Suppressor macrophage treated with lipopolysaccharide for 1 hour (primary cell): ENCODE data around the gene PIWIL4.
A peak's percentile ranks its signal among the peaks of the same experiment; 100 is the strongest.
"Not testable (repeated sequence)": the region's sequence is repeated elsewhere in the genome, so short reads cannot be mapped to it uniquely, and the experiment has no call there.

Source experiments
- DNase-seq, 3 donors: peaks; one replicate each; pipeline ENCODE4 v3.0.0-alpha.2; 2020 to 2022

PIWIL4 gene

GRCh38 chr11:94639901-94640721 is 72.9 kb downstream of the PIWIL4 start:
- DNase-seq, result no peak

DNA sequence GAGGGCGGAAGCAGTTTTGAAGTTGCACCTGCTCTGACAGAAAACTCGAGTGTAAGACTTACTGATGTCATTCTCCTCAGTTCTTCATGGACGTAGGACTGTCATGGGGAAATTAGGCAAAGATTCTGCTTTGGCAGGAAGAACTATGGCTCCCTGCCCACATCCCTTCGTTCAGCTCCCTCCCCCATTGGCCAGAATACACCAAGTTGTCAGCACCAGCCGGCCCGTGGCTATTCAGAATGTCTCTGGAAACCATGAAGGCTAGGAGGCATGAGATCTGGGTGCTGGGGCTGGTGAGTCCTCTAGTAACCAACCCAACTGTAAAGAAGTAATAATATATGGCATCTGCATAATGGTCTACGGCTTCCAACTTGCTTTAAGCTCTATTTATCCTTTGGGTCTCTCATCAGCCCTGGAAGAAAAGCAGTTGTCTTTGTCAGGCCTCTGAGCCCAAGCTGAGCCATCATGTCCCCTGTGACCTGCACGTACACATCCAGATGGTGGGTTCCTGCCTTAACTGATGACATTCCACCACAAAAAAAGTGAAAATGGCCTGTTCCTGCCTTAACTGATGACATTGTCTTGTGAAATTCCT is 74.1 kb downstream of the PIWIL4 start:
- DNase-seq, result no peak

GRCh38 chr11:94643186-94643585 is 76.0 kb downstream of the PIWIL4 start:
- DNase-seq, result not testable (repeated sequence)

DNA sequence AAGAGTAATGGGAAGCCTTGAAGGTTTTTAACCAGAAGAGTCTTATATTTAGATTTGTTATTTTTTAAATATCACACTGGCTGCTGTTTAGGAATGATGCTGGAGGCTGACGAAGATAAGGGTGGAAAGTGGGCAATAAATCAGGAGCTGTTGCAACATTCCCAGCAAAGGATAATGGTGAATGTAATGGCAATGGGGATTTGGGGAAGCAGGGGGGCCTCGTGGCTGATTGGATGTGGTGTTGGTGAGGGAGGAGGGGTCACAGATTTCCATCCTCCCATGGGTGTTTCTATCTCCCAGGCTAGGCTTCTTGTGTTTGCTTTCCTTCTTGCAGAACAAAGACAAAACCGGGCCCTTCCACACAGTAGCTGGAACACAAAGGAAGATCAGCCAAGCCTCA is 80.8 kb downstream of the PIWIL4 start:
- no peak for DNase-seq

DNA sequence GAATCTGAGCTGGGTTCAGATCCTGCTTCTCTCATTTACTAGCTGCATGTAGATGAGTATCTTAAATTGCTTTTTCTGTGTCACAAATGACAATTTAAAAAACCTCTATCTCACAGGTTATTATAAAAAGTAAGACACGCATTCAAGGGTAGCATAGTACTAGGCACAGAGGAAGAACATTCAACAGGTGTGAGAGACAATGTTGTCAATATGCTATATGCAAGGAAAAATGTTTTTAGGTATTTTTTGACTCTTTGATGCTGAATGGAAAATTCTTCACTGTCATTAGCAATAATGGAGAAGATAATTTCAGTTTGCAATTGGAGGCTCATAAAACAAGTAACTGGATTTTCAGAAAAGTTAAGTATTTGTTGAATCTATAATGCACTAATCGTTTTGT is 81.6 kb downstream of the PIWIL4 start:
- DNase-seq, result no peak

GRCh38 chr11:94649254-94649653 is 82.1 kb downstream of the PIWIL4 start:
- no peak for DNase-seq

- DNase-seq, result no peak
These were observed 82.9 kb downstream of the PIWIL4 start for GRCh38 chr11:94649964-94650623.

DNA sequence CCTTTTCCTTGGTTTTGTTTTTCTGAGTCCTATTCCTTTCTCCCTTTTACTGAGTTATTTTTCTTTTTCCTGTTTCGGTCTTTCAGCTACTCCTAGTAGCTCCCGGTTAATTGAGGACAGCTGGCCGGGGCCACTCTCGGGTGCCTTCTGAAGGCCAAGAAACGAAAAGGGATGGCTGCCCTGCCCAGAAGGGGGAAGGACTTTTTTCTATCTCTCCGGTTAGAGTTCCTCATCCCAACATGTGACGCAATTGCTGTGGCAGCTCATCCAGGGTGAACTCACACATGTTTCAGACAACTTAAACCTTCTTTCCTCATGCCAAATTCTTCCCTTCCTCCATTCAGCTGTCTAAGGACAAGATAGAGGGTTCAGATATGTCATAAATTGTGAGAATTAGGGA is 83.6 kb downstream of the PIWIL4 start:
- peak; percentile 74 to 79 (median 79) for DNase-seq

DNA sequence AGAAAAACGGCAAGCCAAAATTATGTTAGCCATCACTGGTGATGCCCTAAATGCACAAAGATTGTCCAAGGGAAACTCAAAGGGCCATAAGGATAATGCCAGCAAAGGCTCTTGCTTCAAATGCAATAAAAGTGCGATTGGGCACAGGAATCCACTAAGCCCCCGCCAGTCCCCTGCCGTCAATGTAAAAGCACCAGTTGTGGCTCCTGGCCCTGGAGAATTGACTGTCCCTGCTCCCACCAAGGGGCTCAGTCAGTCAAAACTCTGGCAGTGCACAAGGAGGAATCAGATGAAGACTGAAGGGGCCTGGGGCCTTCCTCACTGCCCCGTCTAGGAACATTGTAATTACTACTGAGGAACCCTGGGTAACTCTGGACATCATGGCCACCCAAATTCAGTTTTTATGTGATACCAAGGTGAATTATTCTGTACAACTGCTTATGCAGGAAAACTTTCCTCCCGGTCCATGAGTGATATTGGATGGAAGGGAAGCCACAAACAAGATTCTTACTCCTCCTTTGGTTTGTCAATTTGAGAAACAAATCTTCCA is 85.6 kb downstream of the PIWIL4 start:
- DNase-seq, result no peak

DNA sequence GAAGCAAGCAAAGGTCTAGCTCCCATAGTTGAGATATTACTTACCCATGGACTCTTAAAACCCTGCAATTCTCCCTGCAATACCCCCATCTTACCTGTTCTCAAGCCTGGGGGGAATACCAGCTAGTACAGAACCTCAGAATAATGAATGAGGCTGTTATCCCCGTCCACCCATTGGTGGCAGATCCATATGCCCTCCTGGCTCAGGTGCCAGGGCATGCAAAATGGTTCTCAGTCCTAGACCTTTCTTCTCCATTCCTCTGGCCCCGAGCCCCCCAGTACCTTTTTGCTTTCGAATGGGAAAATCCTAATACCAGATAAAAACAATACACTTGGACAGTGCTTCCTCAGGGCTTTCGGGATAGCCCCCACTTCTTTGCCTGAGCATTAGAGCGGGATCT is 86.4 kb downstream of the PIWIL4 start:
- no peak for DNase-seq

DNA sequence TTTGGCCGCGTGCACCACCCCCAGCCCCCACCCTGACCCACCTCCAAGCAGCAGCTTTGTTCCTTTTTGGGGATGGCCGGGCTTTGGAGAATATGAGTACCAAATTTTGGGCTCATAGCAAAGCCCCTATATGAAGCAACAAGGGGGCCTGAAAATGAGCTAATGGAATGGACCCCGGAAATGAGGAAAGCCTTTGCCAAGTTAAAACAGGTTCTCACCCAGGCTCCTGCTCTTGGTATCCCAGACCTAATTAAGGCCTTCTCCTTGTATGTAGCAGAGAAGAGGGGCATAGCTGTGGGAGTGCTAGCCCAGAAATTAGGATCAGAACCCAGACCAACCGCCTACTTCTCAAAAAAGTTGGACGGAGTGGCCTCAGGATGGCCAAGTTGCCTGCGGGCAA is 87.0 kb downstream of the PIWIL4 start:
- no peak for DNase-seq

DNA sequence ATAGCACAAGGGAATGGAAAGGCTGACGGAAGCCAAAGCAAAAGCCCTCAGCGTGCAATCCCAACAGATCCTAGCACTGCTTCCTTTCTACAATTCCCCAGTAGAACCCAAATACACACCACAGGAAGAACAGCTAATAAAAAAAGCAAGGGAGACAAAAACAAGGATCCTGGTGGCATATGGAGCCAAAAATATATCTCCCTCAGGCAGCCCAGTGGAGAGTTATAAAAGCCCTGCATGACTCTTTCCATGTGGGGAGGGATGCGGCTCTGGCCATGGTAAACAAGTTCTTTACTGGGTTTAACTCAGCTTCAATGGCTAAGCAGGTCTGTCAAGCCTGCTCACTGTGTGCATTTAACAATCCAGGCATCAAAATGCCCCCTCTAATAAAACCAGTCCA is 88.1 kb downstream of the PIWIL4 start:
- DNase-seq, result no peak

- no peak for DNase-seq
These were observed 88.8 kb downstream of the PIWIL4 start for GRCh38 chr11:94655956-94656355.

- no peak for DNase-seq
These were observed 89.8 kb downstream of the PIWIL4 start for GRCh38 chr11:94656968-94657367.

DNA sequence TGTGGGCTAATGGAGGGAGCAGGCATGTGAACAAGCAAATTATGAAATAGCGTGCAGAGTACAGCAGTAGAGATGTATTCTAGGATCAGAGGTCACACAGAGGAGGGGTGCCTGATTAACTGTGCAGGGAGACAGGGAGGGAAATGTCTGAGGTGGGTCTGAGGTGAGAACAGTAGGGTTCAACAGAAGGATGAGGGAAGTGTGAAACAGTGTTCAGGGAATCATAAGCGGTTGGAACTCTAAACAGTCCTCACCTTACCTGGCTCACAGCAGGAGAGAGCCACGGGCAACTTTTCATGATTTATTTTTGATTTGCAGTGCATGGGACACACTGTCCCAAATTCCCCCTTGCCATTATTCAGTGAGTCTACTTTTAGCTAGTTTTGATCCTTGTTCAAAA is 90.5 kb downstream of the PIWIL4 start:
- no peak for DNase-seq

GRCh38 chr11:94658386-94658785 is 91.2 kb downstream of the PIWIL4 start:
- no peak for DNase-seq

DNA sequence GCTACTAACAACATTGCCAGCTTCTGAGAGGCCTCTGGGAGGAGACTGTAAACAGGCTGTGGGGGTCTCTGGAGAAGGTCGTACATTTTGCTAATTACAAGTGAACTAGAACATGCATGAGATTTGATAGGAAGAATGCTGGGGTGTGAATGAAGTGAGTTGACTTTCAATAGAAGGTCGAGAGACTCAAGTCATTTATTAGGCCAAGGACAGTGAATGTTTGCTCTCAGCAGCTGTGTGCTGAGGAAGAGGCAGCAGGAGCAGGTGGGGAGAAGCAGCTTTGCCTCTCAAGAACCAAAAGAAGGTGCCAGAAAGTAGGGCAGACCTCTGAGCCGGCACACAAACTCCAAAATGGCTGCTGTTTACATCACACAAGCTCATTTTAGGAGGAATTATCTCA is 91.7 kb downstream of the PIWIL4 start:
- DNase-seq, result no peak

DNA sequence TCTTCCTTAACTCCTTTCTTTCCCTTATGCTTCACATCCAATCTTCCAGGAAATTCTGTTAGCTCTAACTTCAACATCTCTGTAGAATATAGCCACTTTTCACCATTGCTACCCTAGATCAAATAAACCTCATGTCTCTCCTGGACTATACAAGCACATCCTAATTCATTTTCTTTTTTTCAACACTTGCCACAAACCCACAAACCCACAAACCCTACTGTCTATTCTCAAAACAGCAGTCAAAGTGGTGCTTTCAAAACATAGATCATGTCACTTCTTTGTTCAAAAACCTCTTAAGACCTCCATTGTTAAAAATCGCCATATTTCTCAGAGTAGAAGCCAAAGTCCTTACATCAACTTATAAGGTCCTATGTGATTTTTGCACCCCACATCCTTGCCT is 94.3 kb downstream of the PIWIL4 start:
- DNase-seq, result no peak

- no peak for DNase-seq
These were observed 95.1 kb downstream of the PIWIL4 start for GRCh38 chr11:94662065-94662779.

- DNase-seq, result no peak
These were observed 95.8 kb downstream of the PIWIL4 start for GRCh38 chr11:94662846-94663390.

DNA sequence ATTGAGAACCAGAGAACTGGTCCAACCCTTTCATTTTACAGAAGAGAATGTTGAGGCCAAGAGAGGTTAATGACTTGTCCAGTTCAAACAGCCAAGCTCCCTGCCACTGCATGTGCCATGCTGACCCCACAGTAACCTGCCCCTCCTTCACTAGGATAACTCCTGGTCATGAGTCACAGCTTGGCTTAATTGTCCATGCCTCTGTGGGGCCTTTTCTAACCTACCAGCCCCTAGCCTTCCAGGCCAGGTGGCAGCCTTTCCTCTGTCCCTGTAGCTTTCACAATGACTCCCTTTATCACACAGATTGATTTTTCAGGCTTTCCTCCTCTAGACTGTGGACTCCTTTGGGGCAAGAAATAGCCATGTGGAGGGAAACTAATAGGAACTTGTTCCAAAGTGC is 97.2 kb downstream of the PIWIL4 start:
- DNase-seq, result no peak

DNA sequence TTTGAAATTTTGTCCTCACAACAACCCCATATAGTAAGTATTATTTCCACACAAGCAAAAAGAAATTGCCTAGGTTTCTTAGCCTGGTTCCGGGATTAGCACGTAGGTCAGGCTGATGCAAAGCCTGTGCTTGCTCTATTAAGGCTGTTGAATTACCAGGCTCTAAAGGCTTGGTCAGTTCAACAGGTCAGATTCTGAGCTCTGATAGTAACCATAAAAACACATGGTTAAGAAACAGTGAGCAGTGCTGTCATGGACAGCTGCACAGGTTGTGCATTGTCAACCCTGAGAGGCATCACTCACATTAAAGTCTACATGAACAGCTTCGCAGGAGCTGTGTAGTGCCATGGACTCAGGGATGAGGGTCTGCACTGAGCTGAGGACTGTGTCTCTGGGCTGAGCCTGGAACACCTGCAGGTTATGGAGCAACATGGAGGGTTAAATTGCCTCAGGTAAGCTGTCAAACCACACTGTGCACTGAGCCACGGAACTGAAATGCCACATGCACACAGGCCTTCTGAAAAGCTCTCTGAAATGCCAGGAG is 98.0 kb downstream of the PIWIL4 start:
- no peak for DNase-seq
